HUDEP-2 (cell line): ENCODE data around the gene SIKE1.
A peak's percentile ranks its signal among the peaks of the same experiment; 100 is the strongest.
"Not testable (repeated sequence)": the region's sequence is repeated elsewhere in the genome, so short reads cannot be mapped to it uniquely, and the experiment has no call there.

Source experiments
- DNase-seq, 76 experiments: peaks; one replicate each; lab custom pipeline; 2025; ENCODE audit not compliant: unreplicated experiment in 76 of 76; lab: John Stamatoyannopoulos, UW

SIKE1 gene

DNA sequence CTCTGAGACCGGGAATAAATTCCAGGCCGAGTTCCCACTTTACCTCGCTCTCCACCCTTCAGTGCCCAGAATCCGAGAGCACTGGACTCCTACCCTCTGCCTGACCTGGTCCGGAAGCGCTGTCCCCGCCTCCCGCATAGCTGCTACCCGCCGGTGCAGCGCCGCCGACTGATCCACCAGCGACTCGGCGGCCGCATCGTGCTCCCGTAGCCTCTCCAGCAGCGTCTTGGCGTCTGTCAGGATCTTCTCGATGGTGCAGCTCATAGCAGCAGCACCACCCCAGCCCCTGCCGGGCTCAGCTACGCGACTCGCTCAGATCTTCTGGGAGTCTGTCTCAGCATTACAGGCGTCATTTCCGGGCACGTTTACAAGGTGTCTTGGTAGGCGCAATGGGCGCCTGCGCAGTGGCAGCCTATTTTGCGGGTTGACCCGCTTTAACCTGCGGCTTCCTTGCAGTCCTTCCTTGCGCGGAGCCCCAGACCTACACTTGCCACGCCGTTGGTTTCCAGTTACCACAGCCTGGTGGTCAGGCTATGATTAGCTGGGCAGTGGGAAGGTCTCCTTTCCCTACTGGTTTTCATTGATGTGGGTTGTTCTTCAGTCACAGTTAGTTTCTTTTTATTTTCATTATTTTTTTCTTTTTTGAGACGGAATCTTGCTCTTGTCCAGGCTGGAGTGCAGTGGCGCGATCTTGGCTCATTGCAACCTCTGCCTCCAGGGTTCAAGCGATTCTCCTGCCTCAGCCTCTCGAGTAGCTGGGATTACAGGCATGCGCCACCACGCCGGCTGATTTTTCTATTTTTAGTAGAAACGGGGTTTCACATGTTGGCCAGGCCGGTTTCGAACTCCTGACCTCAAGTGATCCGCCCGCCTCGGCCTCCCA is at the start of gene SIKE1:
Gene SIKE1, minus strand, starts transcription at position 342 of the 883 bp plus-strand sequence. Its CDS starts 78 bp downstream, at position 264.
- peak; percentile 11 to 93 (median 84) for DNase-seq

DNA sequence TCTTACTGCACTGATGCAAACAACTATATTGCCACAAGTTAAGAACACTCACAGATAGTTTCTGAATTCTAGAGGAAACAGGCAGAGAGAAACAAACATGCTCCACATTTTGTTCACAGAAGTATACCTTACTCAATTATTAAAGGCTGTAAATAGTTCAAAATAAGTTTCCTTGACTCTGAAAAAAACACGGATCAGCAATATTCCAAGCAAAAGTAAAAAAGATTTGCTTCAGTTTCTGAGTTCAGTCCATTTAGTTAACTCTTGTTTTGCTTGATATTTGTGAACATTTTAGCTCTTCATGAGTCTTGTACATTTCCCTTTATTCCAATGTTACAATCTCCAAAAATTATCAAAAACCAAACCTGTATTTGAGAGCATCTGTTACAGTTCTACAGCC is 49.6 kb upstream of the SIKE1 start:
- not testable (repeated sequence) for DNase-seq

DNA sequence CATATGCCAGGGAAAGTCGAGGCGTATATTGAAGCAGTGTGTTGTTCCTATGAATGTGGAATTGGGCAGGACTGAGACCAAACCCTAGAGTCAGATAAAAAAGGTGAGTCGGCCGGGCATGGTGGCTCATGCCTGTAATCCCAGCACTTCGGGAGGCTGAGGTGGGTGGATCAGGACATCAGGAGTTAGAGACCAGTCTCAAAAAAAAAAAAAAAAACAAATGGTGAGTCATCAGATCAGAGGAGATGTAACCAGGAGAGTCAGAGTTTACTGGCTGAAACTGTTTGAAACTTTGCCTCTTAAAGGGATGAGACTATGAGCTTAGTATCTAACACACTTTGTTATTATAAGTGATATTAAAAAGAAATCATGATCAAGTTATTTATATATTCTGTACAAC is 47.8 kb upstream of the SIKE1 start:
- DNase-seq, result no peak

DNA sequence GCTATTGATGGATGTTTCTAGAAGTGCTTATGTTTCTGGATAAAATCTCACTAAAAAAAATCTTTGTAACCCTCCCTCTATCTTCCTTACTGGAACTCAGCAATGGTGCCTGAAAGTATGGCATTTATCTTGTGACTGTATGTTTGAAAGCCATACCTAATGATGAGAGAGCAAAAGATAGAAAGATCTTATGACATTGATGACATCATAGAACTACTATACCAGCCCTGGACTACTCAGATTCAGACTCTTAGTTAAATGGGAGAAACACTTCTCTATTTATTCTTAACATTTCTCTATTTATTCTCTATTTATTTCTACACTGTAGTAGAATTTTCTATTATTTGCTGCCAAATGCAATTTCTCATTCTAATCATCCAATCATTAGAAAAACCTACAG is 41.5 kb upstream of the SIKE1 start:
- no peak for DNase-seq

DNA sequence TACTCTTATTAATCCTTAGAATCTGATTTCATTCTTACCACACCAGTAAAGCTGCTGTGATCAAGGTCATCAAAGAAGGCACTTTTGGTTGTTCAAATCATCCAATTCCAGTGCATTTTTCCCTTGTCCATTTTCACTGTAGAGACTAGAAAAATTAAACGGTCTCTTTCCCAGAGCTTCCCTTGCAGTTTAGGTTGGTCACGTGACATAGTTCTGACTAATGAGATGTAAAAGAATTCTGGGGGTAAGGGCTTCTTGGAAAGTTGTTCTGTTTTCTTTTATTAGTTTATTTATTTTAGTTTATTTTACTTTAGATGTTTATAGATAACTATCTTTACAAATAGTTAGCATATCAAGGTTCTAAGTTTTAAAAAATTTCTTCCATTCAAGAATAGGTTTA is 39.9 kb upstream of the SIKE1 start:
- no peak for DNase-seq

DNA sequence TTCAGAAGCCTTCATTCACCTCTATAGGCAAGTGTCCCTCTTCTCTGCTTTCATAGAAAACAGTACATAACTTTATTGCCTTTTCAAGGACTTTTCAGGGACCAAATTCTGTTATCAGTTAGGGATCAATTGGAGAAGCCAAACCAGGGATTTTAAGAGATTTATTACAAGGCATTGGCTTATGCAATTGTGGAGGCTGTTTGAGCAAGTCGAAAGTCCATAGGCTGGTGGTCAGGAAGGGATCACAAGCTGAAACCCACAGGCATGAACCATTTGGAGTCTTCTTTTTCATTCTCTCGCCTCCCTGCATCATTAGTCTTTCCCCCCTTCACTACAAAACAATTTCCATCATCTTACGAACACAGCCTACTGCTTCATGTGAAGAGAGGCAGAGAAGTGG is 39.4 kb upstream of the SIKE1 start:
- DNase-seq, result no peak

DNA sequence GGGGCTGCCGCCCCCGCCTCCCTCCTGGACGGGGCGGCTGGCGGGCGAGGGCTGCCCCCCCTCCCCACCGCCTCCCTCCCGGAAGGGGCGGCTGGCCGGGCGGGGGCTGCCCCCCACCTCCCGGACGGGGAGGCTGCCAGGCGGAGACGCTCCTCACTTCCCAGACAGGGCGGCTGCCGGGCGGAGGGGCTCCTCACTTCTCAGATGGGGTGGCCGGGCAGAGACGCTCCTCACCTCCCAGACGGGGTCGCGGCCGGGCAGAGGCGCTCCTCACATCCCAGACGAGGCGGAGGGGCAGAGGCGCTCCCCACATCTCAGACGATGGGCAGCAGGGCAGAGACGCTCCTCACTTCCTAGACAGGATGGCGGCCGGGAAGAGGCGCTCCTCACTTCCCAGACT is 24.0 kb upstream of the SIKE1 start:
- not testable (repeated sequence) for DNase-seq

DNA sequence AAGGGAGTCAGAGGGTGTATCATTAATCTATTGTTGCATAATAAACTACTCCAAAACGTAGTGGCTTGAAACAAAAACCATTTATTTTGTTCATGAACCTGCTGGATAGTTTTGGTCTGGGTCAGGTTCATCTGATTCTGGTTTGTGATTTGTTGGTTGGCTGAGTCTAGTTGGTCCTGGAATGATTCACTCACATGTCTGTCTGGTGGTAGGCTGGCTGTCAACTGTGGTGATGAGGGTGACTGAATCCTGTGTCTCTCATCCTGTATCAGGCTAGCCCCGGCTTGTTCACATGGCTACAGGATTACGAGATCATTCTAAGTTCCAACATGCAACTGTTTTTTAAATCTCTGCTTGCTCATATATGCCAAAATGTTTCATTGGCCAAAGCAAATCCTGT is 22.5 kb upstream of the SIKE1 start:
- no peak for DNase-seq

DNA sequence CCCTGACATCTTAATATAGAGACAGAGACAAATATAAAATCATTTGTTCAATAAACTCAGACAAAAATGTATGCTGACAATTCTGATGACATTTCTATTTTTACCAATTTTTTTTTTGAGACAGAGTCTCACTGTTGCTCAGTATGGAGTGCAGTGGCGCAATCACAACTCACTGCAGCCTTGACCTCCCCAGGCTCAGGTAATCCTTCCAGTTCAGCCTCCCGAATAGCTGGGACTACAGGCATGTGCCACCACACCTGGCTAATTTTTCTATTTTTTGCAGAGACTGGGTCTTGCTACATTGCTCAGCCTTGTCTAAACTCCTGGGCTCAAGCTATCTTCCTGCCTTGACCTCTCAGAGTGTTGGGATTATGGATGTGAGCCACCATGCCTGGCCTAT is 13.6 kb upstream of the SIKE1 start:
- no peak for DNase-seq

DNA sequence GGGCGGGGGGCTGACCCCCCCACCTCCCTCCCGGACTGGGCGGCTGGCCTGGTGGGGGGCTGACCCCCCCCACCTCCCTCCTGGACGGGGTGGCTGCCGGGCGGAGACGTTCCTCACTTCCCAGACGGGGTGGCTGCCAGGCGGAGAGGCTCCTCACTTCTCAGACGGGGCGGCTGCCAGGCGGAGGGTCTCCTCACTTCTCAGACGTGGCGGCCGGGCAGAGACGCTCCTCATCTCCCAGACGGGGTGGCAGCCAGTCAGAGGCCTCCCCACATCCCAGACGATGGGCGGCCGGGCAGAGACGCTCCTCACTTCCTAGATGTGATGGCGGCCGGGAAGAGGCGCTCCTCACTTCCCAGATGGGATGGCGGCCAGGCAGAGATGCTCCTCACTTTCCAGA is 10.1 kb upstream of the SIKE1 start:
- not testable (repeated sequence) for DNase-seq

DNA sequence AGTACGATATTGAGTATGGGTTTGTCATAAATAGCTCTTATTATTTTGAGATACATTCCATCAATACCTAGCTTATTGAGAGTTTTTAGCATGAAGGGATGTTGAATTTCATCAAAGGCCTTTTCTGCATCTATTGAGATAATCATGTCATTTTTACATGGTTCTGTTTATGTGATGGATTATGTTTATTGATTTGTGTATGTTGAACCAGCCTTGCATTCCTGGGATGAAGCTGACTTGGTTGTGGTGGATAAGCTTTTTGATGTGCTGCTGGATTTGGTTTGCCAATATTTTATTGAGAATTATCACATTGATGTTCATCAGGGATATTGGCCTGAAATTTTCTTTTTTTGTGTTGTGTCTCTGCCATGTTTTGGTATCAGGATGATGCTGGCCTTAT is 6.0 kb upstream of the SIKE1 start:
- DNase-seq, result not testable (repeated sequence)

DNA sequence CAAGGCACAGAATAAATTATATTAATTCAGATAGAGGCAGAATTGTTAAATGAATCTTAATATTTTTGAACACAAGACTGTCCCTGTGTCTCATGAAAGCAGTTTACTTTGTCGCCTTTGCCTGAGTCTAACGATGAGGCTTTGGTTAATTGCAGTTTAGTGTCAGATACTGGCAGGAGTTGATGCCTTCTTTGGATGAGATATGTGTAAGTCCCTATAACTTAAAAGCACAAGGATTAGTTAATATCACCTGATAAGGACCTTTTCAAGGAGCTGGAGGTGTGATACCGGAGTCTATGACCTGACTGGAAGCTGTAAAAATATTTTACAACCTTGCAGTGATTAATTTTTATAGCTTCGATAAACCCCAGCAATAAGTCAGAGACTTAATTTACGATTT is 2.0 kb upstream of the SIKE1 start:
- no peak for DNase-seq

DNA sequence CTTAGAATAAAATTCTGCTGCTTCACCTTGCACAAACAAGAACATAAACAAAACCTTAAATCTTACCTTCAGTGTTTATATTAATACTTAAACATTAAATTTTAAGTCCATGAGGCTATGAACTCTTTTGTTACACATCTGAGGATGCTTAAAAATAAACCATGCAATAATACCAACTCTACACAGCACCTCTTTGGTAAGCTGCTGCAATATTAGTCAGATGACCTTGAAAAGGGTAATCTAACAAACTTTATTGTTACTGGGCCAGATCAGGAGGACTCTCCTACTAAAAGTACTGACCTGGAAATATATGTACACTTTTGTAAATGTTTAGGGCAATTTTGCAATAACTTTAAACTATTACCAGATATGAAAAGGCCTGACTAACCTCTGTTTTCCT is 763 bp downstream of the SIKE1 start:
- no peak for DNase-seq

DNA sequence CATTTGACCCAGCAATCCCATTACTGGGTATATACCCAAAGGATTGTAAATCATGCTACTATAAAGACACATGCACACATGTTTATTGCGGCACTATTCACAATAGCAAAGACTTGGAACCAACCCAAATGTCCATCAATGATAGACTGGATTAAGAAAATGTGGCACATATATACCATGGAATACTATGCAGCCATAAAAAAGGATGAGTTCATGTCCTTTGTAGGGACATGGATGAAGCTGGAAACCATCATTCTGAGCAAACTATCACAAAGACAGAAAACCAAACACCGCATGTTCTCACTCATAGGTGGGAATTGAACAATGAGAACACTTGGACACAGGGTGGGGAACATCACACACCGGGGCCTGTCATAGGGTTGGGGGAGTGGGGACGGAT is 3.8 kb downstream of the SIKE1 start:
- DNase-seq, result not testable (repeated sequence)

DNA sequence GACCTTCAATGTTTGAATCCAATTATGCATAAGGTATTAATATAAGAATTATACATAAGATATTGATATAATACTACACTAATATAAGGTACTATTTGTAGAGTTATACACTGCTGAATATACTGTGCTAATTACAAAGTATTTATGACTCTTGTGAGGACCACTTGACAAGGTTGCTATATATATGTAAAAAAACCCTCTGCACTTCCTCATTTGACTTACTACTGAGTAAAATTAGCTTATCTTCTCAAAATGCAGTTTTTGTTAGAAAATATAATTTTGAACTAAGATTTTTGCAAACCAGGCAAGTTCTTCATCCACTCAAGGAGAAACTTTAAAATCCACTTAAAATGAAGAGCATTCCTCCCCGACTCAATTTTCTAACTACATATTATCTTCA is 8.5 kb downstream of the SIKE1 start:
- DNase-seq, result no peak

DNA sequence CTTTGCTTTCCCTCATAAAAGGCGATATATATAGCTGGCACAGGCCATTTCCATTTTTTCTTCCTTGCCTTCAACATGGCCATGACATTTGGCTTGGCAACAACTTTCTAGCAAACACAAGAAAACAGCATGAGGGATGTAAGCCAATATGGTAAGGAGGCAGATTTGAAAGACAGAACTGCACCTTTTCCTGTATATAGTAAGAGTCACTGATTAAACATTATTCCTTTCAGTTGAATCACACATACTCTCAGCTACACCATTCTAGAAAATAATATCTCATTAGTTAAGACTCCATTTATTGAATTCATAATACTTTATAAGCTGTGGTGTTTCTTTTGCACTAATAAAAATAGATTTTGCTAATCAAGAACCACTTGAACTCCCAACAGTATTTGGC is 9.5 kb downstream of the SIKE1 start:
- no peak for DNase-seq

DNA sequence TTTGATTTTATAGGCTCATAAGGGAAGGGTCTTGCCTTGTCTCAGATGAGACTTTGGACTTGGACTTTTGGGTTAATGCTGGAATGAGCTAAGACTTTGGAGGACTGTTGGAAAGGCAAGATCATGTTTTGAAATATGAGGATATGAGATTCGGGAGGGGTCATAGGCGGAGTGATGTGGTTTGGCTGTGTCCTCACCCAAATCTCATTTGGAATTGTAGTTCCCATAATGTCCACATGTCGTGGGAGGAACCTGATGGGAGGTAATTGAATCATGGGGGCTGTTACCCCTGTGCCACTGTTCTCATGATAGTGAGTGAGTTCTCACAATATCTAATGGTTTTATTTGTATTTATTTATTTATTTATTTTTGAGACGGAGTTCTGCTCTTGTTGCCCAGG is 15.8 kb downstream of the SIKE1 start:
- peak in 1 of 76 experiments; percentile 6 for DNase-seq

DNA sequence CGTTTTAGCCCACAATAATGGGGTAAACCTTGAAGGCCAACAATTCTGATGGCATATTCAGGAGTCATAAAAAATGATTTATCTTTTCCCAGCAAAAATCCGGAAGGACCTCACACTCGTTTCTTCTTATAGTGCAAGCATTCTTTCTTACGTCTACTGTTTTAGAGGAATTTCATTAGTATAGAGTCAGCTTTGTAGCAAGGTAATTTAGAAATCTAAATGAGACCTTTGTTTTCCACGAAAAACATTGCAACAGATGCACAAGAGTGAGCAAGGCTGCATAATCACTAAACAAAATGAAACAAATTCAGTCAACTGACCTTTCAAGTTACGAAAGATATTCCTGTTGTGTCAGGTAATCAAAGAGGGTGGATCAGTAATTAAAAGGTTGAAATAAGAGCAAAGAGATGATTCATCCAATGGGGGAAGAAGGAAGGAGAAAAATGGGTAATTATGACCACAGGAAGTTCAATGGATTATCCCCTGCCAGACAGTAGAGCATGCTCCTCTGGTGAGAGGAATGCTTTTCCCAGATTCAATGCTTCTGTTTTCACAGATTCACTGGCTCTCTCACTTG is 22.1 kb downstream of the SIKE1 start:
- DNase-seq, result no peak

DNA sequence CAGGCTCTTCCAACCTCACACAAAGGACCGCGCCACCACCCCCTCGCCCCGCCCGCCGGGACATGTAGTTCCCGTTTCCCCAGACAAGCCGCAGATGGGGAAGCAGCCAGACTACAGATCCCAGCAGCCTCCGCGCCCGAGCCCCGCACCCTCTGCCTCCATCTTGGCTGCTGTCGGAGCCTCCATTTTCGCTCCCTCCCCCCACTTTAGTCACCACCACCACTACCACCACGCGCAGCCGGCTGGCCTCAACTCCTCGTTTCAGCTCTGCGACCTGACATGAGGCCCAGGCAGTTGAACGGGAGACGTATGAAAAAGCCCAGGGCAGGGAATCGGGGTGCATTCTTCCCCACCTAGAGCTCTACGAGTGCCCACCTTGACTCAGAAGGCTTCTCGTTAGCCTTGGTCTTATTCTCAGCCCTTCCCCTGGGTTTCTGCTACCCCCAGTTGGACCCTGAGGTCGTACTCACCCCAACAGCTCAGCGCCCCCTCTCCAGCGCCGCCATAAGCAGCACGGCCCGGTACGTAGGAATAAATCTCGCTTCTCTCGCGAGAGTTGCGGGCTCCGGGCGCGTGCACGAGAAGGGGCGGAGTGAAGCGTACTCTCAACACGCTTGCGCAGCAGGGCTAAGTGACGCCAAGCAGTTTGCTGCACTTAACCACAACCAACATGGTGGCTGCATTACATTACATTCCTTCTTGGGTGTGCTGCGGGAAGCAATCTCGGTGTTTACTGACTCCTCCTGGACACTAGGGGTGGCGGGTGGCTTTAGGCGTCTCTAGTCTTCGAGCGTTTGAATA is 22.8 kb downstream of the SIKE1 start, which contains the start of gene CSDE1:
Gene CSDE1, minus strand, starts transcription at position 530 of the 801 bp plus-strand sequence. CDS start 18,094 bp downstream, outside the sequence.
- peak; percentile 24 to 97 (median 92) for DNase-seq

DNA sequence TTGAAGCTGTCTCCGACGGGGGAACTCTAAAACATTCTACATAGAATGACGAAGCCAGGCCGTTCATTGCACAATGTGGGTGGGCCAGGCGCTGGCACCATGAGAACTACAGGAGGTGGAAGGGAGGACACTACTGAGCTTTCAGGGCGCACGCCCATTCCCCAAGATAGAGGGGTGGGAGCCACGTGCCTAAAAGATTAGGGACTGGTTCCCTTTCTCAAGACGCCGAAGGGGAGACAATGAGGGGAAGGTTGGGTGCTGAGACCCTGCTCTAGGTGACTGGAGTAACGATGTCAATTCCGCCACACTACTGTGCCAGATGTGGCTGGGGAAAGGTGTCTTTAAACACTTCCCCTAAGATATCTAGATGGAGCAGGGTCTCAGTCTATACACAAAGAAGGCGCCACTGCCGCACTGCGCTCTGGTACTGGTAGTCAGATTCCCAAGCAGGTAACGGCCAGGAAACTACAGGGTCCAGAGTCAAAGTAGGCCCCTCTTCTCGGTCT is 23.5 kb downstream of the SIKE1 start:
- peak in 27 of 76 experiments; percentile 0 to 37 (median 17) for DNase-seq
